Islet of Langerhans (tissue), 1 donor: ENCODE results near the gene MOV10.

ENCODE experiments used
- FAIRE-seq: peaks from one replicate; lab custom pipeline; 2011; peaks lifted over from hg19 to GRCh38; lab: Jason Lieb, UNC

The MOV10 gene

DNA sequence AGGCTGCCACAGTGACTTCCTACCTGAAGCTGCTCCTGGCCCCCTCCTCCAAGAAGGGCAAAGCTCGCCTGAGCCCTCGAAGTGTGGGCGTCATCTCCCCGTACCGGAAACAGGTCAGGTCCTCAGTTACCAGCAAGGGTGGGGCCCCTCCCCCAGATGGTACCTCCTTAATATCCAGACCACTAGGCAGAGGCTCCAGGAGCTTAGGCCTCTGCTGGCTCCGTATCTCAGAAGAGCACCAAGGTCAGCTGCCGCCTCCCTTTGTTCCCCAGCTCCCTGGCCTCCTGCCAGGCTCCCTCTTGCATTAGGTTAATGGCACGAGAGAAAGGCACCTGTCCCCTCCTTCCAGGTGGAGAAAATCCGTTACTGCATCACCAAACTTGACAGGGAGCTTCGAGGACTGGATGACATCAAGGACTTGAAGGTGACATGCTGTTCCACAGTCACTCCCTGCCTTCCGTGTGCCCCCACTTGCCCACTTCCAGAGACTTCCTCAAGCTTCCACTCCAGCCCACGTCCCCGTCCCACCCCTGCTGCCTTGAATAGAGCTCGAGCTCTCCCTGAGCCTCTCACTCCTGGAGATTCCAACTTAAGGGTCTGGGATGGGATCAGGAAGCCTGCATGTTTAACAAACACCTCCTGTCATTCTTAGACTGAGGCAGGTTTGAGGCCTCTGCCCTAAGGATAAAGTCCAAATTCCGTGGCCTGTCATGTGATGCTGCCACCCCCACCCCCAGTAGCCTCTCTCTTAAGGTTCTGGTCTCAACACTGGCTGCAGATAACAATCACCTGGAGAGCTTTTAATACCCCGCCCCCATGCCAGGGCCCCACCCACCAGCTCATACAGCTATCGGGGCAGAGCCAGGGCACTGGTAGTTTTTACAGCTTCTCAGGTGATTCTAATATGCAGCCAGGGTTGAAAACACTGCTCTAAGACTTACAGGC lies 24.2 kb downstream of the MOV10 start:
- FAIRE-seq = no peak

DNA sequence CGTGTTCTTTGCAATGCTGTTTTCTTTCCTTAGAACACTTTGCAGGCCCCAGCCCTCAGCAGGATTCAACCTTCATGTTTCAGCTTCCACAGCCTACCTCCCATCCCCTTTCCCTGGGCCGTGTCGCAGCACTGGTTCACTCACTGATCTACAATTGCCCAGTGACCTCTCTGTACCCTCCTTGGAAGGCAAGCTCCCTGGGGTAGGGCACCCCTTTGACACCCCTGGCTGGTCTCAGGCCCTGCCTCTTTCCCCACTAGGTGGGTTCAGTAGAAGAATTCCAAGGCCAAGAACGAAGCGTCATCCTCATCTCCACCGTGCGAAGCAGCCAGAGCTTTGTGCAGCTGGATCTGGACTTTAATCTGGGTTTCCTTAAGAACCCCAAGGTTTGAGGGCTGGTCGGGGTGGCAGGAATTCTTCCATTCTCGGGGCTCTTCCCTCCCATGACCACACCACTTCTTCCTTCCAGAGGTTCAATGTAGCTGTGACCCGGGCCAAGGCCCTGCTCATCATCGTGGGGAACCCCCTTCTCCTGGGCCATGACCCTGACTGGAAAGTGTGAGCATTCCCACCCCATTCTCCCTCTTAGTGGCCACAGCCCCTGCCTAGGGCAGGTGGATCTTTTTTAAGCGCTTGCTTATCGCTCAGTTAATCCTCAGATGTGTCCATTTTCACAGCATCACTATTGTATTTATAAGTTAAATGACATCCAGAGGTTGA lies 25.1 kb downstream of the MOV10 start:
- FAIRE-seq = no peak

GRCh38 chr1:112700290-112701226 lies 26.1 kb downstream of the MOV10 start:
- no peak for FAIRE-seq

DNA sequence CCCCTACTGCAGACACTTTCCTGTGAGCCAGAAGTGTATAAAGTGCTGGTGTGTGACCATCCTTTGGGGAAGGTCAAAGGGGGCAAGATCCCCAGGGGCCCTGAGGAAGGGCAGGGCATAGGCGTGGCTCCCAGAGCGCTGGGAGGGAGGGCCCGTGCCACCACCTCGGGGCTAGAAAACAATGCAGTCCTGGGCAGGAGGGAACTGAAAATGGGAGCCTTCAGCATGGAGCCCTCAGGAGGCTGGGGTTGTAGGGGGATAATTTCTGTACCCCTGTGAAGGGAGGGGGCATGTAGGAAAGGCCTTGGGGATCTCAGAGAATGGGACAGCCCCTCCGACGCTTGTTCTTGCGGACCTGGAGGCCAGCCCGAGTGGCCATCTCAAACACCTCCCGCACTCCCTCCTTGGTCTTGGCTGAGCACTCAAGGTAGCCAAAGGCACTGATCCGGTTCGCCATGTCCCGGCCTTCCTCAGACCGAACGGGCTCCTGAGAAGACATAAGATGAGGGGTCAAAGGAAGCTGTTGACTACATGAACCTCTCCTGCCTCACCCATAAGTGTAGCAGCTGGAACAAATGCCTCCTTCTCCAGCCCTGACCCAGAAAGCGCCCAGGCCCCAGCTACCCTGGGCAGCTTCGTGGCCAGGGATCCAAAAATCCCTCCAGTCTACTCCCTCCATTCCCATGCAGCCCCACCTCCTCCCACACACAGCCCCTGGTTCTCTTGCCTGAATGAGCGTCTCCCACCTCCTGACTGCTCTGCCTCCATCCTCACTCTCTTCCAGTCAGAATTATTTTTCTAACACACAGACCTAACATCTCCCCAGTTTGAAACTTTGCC lies 27.0 kb downstream of the MOV10 start:
- no peak for FAIRE-seq

DNA sequence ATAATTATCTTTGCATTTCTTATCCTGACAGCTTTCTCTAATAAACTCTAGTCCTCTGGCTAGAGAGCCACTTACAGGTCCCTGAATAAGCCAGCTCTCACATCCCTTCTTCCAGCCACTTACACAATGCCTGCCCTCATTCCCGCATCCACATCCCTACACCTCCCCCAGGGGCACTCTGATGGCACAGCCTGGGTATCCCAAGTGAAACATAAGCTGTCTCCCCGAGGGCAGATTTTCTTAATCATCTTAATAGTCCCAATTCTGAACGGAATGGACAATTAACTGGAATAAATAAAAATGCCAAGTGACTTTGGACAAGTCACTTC lies 27.6 kb downstream of the MOV10 start:
- no peak for FAIRE-seq

DNA sequence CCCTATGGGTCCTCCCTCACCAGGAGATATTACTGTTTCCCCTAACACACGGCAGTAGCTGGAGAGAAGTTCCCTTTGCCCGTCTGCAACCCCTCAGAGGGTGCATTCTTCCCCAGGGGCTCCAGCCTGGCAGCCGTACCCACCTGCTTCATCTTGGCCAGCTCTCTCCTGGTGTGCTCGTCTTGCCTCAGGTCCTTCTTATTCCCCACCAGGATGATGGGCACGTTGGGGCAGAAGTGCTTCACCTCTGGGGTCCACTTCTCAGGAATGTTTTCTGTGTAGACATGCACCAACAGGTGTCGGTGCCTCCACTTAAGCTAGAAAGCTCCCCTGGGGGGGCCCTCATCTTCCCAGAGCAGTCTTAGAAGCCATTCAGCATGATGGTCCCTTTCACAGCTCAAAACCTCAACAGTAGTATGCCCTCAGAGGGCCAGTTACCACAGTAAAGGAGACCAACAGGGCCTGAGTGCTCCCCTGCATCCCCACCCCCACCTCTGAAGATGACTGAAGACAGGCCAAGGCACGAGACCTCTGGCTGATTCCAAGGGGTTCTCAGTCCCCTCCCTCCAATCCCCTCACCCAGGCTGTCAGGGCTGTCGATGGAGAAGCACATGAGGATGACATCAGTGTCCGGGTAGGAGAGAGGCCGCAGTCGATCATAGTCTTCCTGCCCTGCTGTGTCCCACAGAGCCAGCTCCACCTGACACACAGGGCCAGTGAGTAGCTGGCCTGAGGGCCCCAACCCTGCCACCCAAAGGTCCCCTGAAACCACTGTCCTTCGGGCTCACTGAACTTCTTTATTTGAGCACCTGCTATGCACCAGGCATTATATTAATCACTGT lies 28.2 kb downstream of the MOV10 start:
- FAIRE-seq = no peak

GRCh38 chr1:112703706-112704105 lies 29.2 kb downstream of the MOV10 start:
- FAIRE-seq = no peak

GRCh38 chr1:112704391-112704933 lies 30.0 kb downstream of the MOV10 start:
- no peak for FAIRE-seq

GRCh38 chr1:112704934-112705627 lies 30.6 kb downstream of the MOV10 start:
- FAIRE-seq = no peak

DNA sequence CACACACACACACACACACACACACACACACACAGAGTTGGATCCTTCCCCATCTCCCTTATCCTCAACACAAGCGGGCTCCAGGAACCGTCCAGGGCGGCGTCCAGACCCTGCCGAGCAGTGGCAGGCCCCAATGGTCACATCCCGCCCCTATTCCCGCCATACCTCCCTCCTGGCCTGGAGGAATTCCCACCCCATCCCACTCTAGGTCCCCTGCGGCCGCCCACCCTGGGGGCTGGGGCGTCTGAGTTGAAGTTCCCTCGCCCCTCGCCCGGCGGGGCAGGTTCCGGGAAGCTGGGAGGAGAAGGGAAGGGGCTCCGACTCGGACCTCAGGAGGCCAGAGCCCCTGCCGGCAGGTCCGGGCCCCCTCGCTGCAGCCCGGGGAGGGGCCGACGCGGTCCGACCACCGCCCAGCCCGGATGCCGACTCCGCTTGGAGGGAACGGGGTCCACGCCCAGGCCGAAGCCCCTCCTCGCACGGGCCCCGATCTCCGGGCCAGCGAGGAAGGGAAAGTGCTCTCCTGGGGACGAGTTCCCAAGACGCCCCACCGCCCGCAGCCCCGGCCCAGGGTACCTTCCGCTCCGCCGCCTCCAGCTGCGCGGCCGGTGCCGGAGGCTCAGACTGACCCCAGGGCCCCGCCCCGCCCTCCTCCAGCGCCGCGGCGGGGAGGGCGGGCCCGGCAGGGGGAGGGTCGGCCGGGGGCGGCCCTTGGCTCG lies 32.2 kb downstream of the MOV10 start, which contains the start of gene RHOC:
Gene RHOC, minus strand, starts transcription at position 623 of the 716 bp plus-strand sequence. CDS start 3,328 bp downstream, outside the sequence.
- no peak for FAIRE-seq

GRCh38 chr1:112707221-112708001 lies 33.0 kb downstream of the MOV10 start:
- no peak for FAIRE-seq

GRCh38 chr1:112708002-112708448 lies 33.6 kb downstream of the MOV10 start:
- FAIRE-seq = no peak

GRCh38 chr1:112708489-112708888 lies 34.0 kb downstream of the MOV10 start:
- FAIRE-seq = no peak

GRCh38 chr1:112710159-112710558 lies 35.7 kb downstream of the MOV10 start:
- FAIRE-seq = no peak

DNA sequence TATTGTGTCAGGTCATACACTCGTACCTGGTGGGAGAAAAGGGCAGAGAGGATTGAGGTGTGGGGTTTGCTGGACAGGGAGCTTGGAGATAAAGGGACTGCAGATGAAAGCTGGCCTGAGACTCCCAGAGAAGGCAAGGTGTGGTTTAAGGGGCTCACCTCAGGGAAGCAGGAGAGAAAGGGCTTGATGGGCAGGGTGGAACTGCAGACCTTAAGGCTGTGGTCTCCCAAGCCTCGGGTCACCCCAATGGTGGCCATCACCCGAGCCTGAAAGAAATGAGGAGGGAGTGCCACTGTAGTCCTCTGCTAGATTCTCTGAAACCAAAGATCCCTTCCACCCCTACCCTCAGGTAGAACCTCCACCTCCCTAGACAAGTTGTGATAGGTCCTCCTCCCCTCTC lies 36.1 kb downstream of the MOV10 start:
- FAIRE-seq = no peak

DNA sequence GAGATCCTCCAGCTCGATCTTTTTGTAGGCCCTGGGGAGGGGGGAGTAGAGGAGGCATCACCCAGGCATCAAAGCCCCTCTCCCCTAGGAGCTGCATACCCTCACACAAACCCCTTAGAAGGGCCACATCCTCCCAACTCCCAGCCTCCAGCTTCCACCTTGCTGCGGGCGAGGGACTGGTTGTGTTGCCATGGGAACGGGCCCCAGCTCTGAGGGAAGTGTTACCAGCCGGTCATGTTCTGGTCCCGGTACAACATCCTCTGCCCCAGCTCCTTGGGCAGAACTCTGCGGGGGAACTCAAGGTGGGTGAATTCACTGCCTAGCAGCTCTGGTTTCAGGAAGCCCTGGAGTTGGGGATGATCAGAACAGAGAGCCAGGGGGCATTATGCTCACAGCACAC lies 36.6 kb downstream of the MOV10 start:
- no peak for FAIRE-seq

GRCh38 chr1:112711670-112712069 lies 37.2 kb downstream of the MOV10 start:
- no peak for FAIRE-seq

DNA sequence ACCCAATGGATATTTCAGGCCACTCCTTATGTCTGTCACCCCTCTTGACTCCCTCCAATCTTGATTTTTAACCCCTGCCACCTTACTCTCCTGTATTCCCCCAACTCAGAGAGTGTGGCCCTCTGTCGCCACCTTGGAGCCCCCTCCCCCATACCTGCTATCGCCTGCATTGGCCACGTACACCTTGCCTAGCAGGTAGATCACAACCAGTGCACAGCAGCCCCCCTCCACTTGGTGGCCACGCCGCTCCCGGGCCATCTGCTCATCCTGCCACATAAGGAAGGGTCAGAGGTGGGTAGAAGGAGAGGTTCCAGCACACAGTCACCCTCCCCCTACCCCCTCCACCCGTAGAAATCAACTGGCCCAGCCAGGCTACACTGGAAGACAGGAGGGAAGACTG lies 37.7 kb downstream of the MOV10 start:
- FAIRE-seq = no peak
